Measurements from ENCODE around the gene PSD2.

DNA sequence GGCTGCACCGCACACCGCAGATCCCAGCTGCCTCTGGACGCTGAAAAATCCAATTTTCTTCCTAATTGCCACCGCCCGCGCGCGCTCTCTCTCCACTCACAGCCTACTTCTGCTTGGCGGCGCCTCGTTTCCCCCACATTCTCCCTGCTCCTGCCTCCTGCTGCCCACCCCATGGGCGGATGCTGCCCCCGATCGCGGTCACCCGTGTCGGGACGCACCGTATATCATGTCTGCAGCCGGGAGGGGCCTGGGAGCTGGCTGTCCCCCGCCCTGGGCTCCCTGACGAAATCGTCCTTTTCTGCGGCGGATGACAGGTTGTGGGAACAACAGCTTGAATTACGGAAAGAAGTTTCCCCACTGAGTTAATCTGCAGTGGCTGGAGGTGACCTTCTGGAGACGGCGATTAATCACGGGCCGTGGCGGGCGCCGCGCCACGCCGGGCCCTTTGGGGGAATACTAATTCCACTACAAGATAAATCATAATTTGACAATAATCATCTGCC lies 36.3 kb upstream of the PSD2 start:
- no peak for TF ChIP-seq CTCF (IDR thresholded peaks at IDR 0.05)
- no peak for TF ChIP-seq POLR2AphosphoS5 (IDR thresholded peaks at IDR 0.05)

Data from sigmoid colon (tissue), 4 donors.